NCI-H2081 (cell line): Measurements from ENCODE around the gene NMRAL1.

Source experiments
- DNase-seq, 2 experiments: peaks; one replicate each; lab custom pipeline; 2025; lab: John Stamatoyannopoulos, UW

Gene NMRAL1

DNA sequence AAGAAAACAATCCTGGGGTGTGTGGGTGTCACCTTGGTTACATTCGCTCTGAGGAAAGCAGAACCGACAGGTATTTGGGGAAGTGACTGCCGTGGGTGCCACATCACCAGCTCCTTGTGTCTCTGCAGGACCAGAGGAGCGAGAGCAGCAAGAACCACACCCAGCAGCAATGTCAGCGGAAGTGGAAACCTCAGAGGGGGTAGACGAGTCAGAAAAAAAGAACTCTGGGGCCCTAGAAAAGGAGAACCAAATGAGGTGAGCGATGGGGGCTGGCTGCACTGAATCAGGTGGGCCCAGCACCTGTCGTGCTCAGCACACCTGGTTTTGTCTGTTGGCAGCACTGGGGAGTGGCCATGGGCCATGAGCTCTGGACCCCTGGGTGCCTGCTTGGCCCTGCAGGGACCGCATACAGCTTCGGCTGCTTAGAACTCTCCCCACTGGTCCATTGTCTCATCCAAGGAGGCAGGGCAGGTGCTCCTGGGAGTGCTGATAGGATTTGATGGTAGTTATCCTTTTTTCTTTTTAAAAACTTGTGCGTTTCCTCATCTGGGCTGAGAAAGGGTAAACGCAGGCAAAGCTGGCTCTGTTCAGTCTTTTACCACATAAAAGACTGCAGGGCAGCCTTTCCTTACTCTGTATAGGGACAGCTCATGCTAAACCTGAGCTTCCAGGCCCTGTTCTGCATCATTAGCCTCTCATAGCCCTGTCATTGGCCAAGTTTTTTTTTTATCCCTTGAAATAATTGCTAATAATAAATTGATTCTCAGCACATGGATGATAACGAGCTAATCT, 31.1 kb upstream of the NMRAL1 start:
- no peak for DNase-seq

- no peak for DNase-seq
Observed at GRCh38 chr16:4501071-4501478, 26.6 kb upstream of the NMRAL1 start.

- no peak for DNase-seq
Observed at GRCh38 chr16:4500272-4500671, 25.8 kb upstream of the NMRAL1 start.

- no peak for DNase-seq
Observed at GRCh38 chr16:4499196-4499555, 24.8 kb upstream of the NMRAL1 start.

- DNase-seq = no peak
Observed at GRCh38 chr16:4498546-4499195, 24.2 kb upstream of the NMRAL1 start.

DNA sequence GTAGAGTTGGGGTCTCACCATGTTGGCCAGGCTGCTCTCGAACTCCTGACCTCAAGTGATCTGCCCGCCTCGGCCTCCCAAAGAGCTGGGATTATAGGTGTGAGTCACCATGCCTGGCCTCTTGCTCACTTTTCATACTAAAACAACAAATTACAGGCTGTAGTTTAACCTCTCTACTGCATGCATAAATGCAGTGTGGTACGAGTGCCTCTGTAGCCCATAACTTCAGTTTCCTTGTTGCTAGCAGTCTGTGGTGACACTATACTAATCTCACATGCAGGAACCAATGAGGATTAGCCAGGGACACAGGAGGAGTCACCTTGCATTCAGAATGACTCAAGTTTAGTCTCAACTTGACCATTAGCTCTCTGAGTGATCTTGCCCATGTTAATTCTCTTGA, 21.9 kb upstream of the NMRAL1 start:
- DNase-seq = no peak

GRCh38 chr16:4495766-4496165, 21.3 kb upstream of the NMRAL1 start:
- no peak for DNase-seq

- no peak for DNase-seq
Observed at GRCh38 chr16:4494746-4495490, 20.5 kb upstream of the NMRAL1 start.

GRCh38 chr16:4491898-4492297, 17.5 kb upstream of the NMRAL1 start:
- DNase-seq = no peak

- DNase-seq = no peak
Observed at GRCh38 chr16:4489030-4489429, 14.6 kb upstream of the NMRAL1 start.

GRCh38 chr16:4488499-4488967, 14.1 kb upstream of the NMRAL1 start:
- DNase-seq = no peak

DNA sequence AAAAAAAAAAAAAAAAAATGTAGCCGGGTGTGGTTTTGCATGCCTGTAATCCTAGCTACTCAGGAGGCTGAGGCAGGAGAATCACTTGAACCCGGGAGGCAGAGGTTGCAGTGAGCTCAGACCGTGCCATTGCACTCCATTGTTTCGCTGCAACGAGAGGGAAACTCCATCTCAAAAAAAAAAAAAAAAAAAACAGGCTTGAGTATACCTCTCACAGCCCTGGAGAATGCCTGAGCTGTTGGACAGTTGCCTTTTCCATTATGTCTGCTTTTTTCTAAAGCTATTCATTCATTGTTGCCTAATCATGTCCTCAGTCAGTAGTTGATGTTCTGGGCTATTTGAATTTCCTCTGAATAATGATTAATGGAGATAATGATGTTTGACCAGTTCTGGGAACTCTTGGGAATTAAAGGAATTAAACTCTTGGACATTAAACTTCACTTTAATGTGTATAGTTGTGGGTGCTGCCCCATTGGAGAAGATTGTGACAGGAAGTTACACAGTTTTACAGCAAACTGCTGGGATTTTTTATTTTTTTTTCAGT, 13.6 kb upstream of the NMRAL1 start:
- no peak for DNase-seq

DNA sequence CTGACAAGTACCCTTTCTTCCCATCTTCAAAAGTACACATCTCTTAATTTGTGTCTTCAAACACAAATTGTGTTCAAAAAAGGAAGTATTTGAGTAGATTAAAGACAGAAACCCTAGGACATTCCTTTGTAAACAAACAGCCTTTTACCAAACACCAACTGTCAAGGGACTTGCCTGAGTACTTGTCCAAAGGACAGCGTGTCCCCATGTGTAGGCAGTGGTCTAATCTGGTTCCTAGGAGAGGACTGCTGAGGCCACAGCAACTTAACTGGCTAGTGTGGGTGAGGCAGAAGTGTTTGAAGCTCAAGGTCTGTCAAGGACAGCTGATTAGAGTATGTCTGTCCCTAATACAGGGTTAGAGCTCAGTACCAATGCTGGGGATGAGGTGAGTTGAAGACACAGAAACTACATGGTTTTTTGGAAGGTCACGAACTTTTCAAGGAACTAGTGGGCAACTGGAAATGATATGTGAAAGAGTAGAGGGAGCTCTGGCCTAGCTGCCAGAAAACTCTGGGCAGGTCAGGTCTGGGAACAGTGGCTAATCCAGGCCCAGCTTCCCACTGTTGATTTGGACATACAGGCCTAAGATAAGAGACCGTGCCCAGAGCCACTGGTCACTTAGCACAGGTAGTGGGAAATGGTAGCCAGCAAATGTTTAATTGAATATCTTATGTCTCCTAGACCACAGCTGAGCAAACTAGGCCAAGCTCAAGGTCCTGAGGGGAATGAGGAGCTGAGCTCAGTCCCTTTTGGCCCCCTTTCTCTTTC, 11.9 kb upstream of the NMRAL1 start:
- DNase-seq = no peak

DNA sequence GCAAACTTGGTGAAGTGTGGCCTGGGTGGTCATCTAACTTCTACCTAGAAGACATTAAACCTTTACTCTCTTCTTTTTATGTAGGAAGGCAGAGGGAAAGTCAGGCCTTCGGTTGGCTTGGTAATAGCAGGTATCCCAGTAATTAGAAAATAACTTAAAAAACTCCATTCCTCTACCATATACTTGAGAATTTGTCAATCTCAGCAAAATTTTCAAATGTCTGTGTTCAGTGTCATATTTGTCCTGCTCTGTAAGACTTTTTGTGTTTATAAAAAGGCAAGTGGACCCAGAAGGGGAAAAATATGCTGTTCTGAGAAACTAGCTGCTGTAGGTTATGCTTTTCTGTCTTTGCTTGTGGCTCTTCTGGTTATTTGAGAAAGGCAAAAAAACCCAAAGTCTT, 7.5 kb upstream of the NMRAL1 start:
- no peak for DNase-seq

GRCh38 chr16:4481526-4481925, 7.1 kb upstream of the NMRAL1 start:
- DNase-seq = no peak

DNA sequence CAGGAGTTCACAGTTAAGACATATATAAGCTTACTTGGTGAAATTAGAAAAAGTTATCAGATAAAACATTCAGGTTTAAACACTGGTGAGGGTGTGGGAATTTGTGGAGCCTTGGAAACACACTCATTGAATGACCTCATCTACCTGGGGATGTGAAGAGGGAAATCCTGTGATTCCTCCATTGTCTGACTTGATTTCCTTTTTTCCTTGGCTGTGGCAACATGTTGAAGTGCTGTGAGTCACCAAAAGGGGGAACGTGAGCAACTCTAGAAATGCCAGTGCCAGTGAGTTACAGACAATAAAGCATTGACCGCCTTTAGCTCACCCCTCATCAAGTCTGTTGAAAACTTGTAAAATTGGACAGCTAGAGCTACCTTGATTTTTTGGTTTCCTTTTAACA, 3.5 kb upstream of the NMRAL1 start:
- DNase-seq = no peak

- DNase-seq = peak; percentile 89 to 92
Observed at GRCh38 chr16:4475880-4476788, 1.7 kb upstream of the NMRAL1 start, which contains the start of gene HMOX2. Gene HMOX2 (plus strand): TSS chr16:4476398. CDS start chr16:4505525, 29,127 bp downstream.

DNA sequence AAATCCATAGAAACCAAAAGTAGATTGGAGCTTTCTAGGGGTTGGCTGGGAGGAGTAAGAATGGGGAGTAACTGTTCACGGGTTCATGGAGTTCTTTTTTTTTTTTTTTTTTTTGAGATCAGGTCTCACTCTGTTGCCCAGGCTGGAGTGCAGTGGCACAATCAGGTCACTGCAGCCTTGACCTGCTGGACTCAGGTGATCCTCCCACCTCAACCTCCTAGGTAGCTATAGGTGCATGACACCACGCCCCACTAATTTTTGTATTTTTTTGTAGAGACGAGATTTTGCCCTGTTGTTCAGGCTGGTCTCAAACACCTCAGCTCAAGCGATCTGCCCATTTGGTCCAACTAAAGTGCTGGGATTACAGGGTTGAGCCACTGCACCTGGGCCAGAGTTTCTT, 1.5 kb downstream of the NMRAL1 start:
- DNase-seq = no peak

DNA sequence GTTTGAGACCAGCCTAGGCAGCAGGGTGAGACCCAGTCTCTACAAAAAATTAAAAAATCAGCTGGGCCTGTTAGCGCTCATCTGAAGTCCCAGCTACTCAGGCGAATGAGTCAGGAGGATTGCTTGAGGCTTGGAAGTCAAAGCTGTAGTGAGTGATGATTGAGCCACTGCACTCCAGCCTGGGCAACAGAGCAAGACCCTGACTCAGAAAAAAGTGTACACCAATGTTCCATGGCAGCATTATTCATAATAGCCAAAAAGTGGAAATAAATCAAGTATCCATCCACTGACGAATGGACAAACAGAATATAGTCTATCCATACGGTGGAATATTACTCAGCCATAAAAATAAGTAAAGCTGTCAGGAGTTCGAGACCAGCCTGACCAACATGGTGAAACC, 2.6 kb downstream of the NMRAL1 start:
- no peak for DNase-seq

GRCh38 chr16:4468972-4469371, 5.5 kb downstream of the NMRAL1 start:
- no peak for DNase-seq

DNA sequence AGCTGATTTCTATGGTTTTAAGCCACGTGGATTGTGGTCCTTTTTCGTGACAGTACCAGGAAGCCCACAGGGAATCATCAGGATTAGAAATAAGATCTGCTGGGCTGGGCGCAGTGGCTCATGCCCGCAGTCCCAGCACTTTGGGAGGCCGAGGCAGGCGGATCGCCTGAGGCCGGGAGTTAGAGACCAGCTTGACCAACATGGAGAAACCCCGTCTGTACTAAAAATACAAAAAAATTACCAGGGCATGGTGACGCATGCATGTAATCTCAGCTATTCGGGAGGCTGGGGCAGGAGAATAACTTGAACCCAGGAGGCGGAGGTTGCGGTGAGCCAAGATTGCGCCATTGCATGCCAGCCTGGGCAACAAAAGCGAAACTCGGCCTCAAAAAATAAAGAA, 6.5 kb downstream of the NMRAL1 start:
- no peak for DNase-seq
